Measurements from ENCODE around the gene WFDC6. TPM values are rescaled to one million over a fixed set of nuclear protein-coding genes. Genes with fewer than 3 reads are reported as not detected.

The WFDC6 gene
- total RNA-seq, 4 donors from 2014 or later: not detected

GRCh38 chr20:45503403-45503802 lies 35.9 kb downstream of the WFDC6 start:
- DNase-seq (ENCODE audit: extremely low spot score): no peak
- H3K36me3 ChIP-seq: no peaks in the 10 kb centered on the region
- 54% methylated on average over 2 of the region's 2 CpGs for WGBS
- intact Hi-C loops (cut with DNase I): no loop called here
- H3K4me1 ChIP-seq: no peaks in the 10 kb centered on the region
- peaks cover 0 to 34% (median 0%) of the 10 kb centered on the region in 4 donors for H3K27me3 ChIP-seq
- H3K4me3 ChIP-seq: no peak overlapping the region
- H3K9me3 ChIP-seq: no peaks in the 10 kb centered on the region
- TF ChIP-seq POLR2A (IDR thresholded peaks at IDR 0.05; ENCODE audit: low read depth): no peak
- TF ChIP-seq EP300 (IDR thresholded peaks at IDR 0.05): no peak
- TF ChIP-seq, protein P1, sequence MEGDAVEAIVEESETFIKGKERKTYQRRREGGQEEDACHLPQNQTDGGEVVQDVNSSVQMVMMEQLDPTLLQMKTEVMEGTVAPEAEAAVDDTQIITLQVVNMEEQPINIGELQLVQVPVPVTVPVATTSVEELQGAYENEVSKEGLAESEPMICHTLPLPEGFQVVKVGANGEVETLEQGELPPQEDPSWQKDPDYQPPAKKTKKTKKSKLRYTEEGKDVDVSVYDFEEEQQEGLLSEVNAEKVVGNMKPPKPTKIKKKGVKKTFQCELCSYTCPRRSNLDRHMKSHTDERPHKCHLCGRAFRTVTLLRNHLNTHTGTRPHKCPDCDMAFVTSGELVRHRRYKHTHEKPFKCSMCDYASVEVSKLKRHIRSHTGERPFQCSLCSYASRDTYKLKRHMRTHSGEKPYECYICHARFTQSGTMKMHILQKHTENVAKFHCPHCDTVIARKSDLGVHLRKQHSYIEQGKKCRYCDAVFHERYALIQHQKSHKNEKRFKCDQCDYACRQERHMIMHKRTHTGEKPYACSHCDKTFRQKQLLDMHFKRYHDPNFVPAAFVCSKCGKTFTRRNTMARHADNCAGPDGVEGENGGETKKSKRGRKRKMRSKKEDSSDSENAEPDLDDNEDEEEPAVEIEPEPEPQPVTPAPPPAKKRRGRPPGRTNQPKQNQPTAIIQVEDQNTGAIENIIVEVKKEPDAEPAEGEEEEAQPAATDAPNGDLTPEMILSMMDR (IDR thresholded peaks at IDR 0.05): no peak
- no peak overlapping the region for H3K27ac ChIP-seq (replicated peaks in 1 of 4)

DNA sequence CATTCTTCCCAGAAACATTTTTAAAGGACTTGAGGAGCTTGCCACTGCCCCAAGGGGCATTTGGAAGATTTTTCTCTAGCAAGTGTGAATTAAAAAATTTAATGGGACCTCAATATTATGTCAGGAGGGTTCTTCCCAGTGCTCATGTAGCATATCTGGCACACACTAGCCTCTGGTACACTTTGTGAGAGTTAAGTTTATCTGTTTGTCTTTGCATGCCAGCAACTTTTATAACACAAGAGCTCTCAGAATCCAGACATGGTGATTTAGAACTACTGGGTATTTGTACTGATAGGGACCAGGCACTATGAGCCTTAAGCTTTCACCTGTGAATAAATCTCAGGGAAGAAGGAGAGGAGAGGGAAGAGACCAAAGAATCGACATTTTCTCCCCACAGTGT lies 36.7 kb downstream of the WFDC6 start:
- Histone ChIP-seq H3K27me3 (peaks cover 0 to 42% (median 0%) of the 10 kb centered on the region in 4 donors), H3K36me3 (no peaks in the 10 kb centered on the region), H3K4me3 (no peak overlapping the region), H3K27ac (replicated peaks in 1 of 4) (no peak overlapping the region), H3K9me3 (no peaks in the 10 kb centered on the region), H3K4me1 (no peaks in the 10 kb centered on the region)
- 72% methylated on average over 1 of the region's 1 CpG for WGBS
- intact Hi-C loops (cut with DNase I): no loop called here
- TF ChIP-seq, protein P1 (IDR thresholded peaks at IDR 0.05): no peak
- TF ChIP-seq POLR2A (IDR thresholded peaks at IDR 0.05; ENCODE audit: low read depth) (no peak), EP300 (IDR thresholded peaks at IDR 0.05) (no peak), POLR2AphosphoS5 (IDR thresholded peaks at IDR 0.05) (no peak)
- DNase-seq (ENCODE audit: extremely low spot score): no peak

- no peak for DNase-seq (ENCODE audit: extremely low spot score)
- H3K27ac ChIP-seq (replicated peaks in 1 of 4): no peak overlapping the region
- 82% methylated on average over 1 of the region's 1 CpG for WGBS
Observed at GRCh38 chr20:45501600-45501999, 37.7 kb downstream of the WFDC6 start.

GRCh38 chr20:45500022-45500421 lies 39.3 kb downstream of the WFDC6 start:
- intact Hi-C loops (cut with DNase I): no loop called here
- peaks cover 0 to 41% (median 0%) of the 10 kb centered on the region in 4 donors for H3K27me3 ChIP-seq
- DNase-seq (ENCODE audit: extremely low spot score): no peak
- H3K4me3 ChIP-seq: no peak overlapping the region
- 79% methylated on average over 6 of the region's 6 CpGs for WGBS
- H3K36me3 ChIP-seq: no peaks in the 10 kb centered on the region
- no peak overlapping the region for H3K27ac ChIP-seq (replicated peaks in 1 of 4)
- H3K4me1 ChIP-seq: no peaks in the 10 kb centered on the region
- H3K9me3 ChIP-seq: no peaks in the 10 kb centered on the region
- no peak for TF ChIP-seq EP300 (IDR thresholded peaks at IDR 0.05)
- TF ChIP-seq, protein P1 (IDR thresholded peaks at IDR 0.05): no peak
- no peak for TF ChIP-seq POLR2A (IDR thresholded peaks at IDR 0.05; ENCODE audit: low read depth)

More at GRCh38 chr20:45501600-45501999, 37.7 kb downstream of the WFDC6 start:
- Histone ChIP-seq H3K4me3 (no peak overlapping the region), H3K9me3 (no peaks in the 10 kb centered on the region), H3K36me3 (no peaks in the 10 kb centered on the region), H3K27me3 (peaks cover 0 to 43% (median 0%) of the 10 kb centered on the region in 4 donors), H3K4me1 (no peaks in the 10 kb centered on the region)
- intact Hi-C loops (cut with DNase I): no loop called here
- TF ChIP-seq, protein P1 (IDR thresholded peaks at IDR 0.05): no peak
- no peak for TF ChIP-seq EP300 (IDR thresholded peaks at IDR 0.05)
- no peak for TF ChIP-seq POLR2AphosphoS5 (IDR thresholded peaks at IDR 0.05)
- no peak for TF ChIP-seq POLR2A (IDR thresholded peaks at IDR 0.05; ENCODE audit: low read depth)

DNA sequence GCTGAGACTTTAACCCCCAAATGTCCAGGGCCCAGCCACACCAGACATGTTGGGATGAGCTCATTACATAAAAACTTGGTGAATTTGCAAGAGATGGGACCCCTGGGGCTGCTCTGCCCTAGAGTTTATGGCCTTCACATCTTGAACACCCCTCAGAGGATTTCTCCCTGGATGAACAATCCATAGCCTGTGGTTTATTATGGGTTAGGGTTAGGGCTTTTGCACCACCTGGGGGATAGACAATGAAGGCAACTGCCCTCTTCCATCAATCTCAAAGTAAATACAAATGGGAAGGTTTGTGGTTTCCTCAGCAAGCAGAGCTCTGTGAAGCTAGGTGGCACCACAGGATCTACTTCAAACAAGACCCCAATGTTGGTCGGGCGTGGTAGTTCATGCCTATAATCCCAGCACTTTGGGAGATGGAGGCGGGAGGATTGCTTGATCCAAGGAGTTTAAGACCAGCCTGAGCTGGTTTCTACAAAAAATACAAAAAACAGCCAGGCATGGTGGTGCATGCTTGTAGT lies 41.2 kb downstream of the WFDC6 start:
- 82% methylated on average over 3 of the region's 3 CpGs for WGBS
- Histone ChIP-seq H3K27me3 (peaks cover 0 to 33% (median 0%) of the 10 kb centered on the region in 4 donors), H3K4me1 (no peaks in the 10 kb centered on the region), H3K4me3 (no peak overlapping the region), H3K27ac (replicated peaks in 1 of 4) (no peak overlapping the region), H3K36me3 (no peaks in the 10 kb centered on the region), H3K9me3 (no peaks in the 10 kb centered on the region)
- intact Hi-C loops (cut with DNase I): no loop called here
- TF ChIP-seq EP300 (IDR thresholded peaks at IDR 0.05) (no peak), POLR2AphosphoS5 (IDR thresholded peaks at IDR 0.05) (no peak), POLR2A (IDR thresholded peaks at IDR 0.05; ENCODE audit: low read depth) (no peak)
- TF ChIP-seq, protein P1 (IDR thresholded peaks at IDR 0.05): no peak
- DNase-seq (ENCODE audit: extremely low spot score): no peak
